HG03432 (cell line): Measurements from ENCODE around the gene PGF.

Experiments used
- ATAC-seq: cut with Tn5 transposase; IDR thresholded peaks from one replicate; pipeline ENCODE4 v1.9.1; 2021; ENCODE audit warnings: mild to moderate bottlenecking, moderate library complexity; ENCODE audit not compliant: unreplicated experiment

PGF gene

DNA sequence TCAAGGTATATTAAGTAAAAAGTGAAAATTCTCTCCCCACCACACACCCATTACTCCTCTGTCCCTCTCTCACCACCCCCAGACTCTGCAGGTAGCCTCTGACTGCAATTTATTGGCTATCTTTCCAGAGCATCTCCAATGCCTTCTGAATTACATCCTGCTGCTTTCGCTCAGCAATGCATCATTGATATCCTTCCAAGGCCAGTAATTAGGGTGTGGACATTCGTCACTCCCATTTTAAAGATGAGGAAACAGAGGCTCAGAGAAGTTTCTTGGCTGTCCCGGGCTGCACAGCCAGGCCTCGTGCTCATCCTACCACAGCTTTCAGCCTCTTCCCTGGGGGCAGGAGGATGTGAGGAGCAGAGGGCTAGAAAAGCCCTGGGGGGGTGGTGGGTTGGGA lies 23.6 kb upstream of the PGF start:
- ATAC-seq, result no peak

DNA sequence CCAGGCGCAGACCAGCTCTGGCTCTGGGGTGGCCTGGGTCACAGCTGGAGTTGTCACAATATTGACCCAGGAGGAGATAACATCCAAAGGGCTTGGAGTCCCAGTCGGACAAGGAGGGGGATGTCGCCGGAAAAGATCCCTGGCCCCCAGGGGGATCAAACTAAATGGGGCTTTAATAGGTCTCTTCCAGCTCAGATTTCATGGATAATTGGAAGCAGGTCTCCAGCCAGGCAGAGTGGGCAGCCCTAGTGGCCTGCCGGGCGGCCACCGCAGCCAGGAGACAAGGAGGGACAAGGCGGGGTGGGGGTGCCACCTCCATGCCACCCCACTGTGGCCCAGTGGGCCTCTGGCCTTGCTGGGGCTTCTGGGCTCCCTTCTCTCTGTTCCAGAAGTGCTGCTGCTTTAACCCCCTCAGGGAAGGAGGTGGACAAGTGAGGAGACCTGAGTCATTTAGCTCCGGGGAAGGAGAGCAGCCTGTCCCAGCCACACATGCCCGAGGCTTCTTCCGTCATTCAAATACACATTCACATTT lies 23.1 kb upstream of the PGF start:
- ATAC-seq, result no peak

GRCh38 chr14:74977901-74978385 lies 22.5 kb upstream of the PGF start:
- ATAC-seq, result no peak

DNA sequence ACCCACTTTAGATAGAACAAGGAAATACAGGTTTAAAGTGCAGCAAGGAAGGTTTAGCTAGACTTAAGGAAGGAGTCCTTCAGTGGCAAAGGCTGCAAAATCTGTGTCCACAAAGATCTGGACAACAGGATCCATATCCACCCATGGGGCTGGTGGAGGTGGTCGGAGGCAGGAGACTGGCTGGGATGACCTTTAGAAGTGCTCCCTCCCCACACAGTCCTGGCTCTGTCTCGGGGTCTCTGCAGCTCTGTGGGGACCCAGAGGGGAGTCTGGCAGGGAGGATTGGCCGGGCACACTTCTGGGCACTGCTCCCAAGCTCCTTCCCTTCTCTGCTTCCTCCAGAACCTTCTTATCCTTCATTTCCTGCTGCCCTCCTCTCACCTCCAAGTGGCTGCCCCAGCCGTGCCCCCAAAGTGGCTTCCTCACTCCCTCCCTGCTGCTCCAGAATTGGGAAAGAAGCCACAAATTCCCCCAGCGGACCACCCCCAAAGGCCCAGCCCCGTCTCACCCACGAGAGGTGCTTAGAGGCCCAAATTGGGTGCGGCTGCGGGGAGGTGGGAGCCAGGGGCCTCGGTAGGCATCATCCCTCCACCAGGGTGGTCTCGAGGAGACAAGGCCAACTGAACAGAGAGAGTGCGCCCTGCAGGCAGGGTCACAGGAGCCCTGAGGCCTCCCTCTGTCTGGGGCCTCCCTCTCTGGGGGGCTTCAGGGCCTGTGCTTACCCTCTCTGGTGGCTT lies 21.9 kb upstream of the PGF start:
- no peak for ATAC-seq

GRCh38 chr14:74976264-74977113 lies 21.1 kb upstream of the PGF start:
- ATAC-seq, result no peak

DNA sequence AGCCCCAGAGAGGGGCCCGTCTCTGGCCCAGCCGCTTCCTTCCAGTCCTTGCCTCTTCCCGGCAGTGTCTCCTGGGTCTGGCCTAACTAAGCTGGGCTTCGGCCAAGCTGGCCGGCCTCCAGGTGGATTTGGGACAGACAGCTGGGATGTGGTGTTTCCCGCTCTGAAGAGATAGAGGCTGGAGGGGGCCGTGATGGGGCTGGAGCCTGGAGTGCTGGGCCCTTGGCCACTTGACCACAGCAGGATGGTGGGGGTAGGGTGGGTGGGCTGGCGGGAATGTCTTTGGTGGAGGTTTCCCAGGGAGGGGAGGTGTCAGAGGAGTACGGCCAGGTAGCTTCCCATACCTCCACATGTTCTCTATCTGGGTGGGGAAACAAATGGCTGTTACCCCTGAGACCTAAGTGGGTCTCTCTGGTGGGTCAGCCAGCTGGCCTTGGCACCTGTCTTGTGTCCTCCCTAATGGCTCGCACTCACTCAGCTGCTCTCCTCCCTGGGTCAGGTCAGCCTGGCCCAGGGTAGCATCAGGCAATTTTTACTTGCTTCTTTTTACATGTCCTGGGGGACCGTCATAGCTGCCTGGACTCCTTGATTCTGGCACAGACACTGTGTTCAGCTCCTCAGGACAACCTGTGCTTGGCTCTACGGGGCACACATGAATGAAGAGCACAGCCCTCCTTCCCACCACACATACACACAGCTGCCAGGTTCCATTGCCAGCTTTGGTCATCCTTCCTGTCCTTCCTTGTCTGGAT lies 19.8 kb upstream of the PGF start:
- no peak for ATAC-seq

GRCh38 chr14:74974364-74975058 lies 19.1 kb upstream of the PGF start:
- ATAC-seq, result no peak

GRCh38 chr14:74973905-74974363 lies 18.5 kb upstream of the PGF start:
- ATAC-seq, result no peak

- no peak for ATAC-seq
These were observed 17.7 kb upstream of the PGF start for GRCh38 chr14:74973003-74973653.

DNA sequence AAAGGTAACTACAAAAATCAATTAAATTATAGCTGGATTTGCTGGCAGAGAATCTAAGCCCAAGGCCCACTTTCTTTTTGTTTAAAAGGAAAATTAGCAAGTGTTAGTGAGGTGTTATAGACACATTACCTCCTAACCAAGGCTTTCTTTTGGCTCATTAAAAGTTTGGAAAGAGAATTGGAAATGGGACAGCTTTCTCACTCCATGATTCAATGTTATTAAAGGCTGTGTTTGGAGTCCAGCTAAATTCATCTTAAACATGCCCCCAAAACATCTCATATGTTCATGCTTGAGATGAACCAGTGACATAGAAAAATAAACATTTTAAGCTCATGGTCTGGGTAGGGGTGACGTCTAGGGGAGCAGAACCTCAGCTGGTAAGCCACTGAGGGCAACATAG lies 13.4 kb upstream of the PGF start:
- ATAC-seq, result no peak

DNA sequence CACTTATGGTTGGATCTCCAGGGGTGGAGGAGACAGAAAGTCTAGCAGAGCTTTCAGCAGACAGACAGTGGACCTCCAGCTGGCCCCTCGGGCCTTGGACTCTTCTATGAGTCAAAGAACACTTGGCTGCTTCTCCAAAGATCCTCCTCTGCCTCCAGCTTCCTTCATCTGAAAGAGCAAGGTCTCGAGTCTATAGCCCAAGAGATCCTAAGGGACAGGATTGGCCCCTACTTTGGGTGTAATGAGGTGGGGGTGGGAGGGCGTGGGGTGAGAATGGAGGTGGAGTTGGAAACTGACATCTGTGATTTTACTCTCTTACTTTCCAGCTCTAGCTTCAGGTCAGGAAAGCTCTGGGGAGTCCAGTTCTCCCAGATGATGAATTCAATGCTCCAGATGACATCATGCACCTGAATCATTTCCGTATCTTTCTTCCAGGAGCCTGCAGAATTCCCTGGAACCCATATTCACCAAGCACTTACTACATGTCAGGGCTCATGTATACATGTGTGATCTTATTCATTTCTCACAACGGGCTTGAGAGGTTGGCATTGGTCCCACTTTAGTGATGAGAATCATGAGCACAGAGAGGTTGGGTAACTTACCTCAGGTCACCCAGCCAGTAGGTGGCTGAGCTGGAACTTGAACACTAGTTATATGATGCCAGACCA lies 10.2 kb upstream of the PGF start:
- ATAC-seq, result no peak

DNA sequence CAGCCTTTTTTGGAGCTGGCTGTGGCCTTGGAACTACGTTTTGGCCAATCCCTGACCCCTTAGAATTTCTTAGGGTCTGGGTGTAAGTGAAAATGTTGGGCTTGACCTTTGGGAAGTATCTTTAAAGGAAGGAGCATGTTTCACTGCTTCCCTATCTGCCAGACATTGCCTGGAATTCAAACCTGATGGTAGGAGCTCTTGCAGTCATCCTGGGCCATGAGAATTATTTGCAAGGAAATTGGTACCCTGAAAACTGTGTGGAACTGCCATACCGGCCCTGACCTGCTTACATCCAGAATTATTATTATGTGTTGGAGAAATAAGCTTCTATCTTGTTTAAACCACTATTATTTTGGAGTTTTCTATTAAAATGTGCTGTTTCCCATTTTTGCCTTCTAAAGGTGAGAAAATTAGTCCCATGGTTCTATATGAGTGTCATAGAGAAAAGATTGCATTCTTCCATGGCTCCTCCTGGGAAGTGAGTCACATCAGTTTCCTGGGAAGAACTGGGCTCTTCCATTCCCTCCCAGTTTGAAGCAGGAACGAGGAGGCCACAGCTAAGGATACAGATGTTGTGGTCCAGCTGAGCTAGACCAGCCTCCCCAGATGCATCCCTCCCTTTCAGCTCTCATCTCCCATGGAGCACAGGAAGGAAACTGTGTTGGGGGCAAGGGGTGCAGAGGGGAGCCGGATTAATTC lies 9.5 kb upstream of the PGF start:
- ATAC-seq, result no peak

DNA sequence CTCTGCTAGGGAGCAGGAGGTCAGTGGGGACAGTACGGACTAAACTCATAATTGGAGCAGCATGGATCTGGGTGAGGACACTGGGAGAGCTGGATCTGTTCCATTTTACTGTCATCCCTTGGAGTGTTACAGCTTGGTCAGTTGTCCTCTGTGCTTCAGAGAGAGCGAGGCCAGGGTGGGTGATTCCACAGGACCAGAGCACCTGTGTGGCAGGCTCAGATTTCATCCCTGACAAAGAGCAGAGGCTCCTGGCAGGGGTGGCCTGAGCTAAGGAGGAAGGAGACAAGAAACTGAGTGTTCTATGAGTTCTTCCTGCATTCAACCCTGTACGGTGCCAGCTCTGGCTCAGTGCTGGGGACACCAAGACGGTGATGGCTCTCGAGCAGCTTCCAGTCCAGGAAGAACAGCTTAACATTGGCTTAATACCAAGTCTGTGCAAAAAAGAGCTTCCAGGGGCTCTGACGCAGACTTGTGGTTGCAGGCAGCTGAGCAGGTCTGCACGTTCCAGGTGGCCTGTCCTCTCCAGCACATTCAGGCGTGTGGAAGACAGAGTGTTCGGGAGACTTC lies 8.4 kb upstream of the PGF start:
- no peak for ATAC-seq

GRCh38 chr14:74963178-74963704 lies 7.8 kb upstream of the PGF start:
- ATAC-seq, result no peak

GRCh38 chr14:74962493-74962892 lies 7.1 kb upstream of the PGF start:
- no peak for ATAC-seq

GRCh38 chr14:74962046-74962445 lies 6.6 kb upstream of the PGF start:
- no peak for ATAC-seq

GRCh38 chr14:74961238-74961911 lies 6.0 kb upstream of the PGF start:
- ATAC-seq, result no peak

GRCh38 chr14:74960736-74961135 lies 5.3 kb upstream of the PGF start:
- no peak for ATAC-seq
